Retinal pigment epithelial cell (primary cell): ENCODE measurements around the gene TOM1L2.

Experiments
- DNase-seq: peaks from one replicate; pipeline ENCODE4 v3.0.0-alpha.2; 2010; ENCODE audit warnings: low read depth
- H3K4me3 ChIP-seq: 2 replicates; pipeline ENCODE4 v1.5.1; 2011; ENCODE audit warnings: mild to moderate bottlenecking, low read length, control low read depth, moderate library complexity
- CTCF ChIP-seq: conservative IDR thresholded peaks from 2 replicates; pipeline ENCODE4 v1.5.1; 2011; ENCODE audit warnings: low read depth, low read length, control low read depth, inconsistent platforms

The TOM1L2 gene

GRCh38 chr17:17830740-17831207 is 141.4 kb downstream of the TOM1L2 start:
- no peak for DNase-seq
- no peak overlapping the region for H3K4me3 ChIP-seq
- TF ChIP-seq CTCF: no peak

- H3K4me3 ChIP-seq: no peak overlapping the region
- no peak for DNase-seq
- TF ChIP-seq CTCF: no peak
Observed at GRCh38 chr17:17830269-17830567, 142.0 kb downstream of the TOM1L2 start.

GRCh38 chr17:17827826-17828621 is 144.2 kb downstream of the TOM1L2 start:
- no peak for DNase-seq
- TF ChIP-seq CTCF: no peak
- H3K4me3 ChIP-seq: no peak overlapping the region

GRCh38 chr17:17826942-17827785 is 145.0 kb downstream of the TOM1L2 start:
- no peak for DNase-seq
- no peak for TF ChIP-seq CTCF
- H3K4me3 ChIP-seq: no peak overlapping the region

- no peak overlapping the region for H3K4me3 ChIP-seq
- no peak for DNase-seq
- TF ChIP-seq CTCF: no peak
Observed at GRCh38 chr17:17826342-17826713, 145.9 kb downstream of the TOM1L2 start.

- DNase-seq: no peak
- H3K4me3 ChIP-seq: no peak overlapping the region
- TF ChIP-seq CTCF: no peak
Observed at GRCh38 chr17:17824783-17825614, 147.2 kb downstream of the TOM1L2 start.
